Hippocampal formation (tissue), 2 donors: ENCODE measurements around the gene ENTREP3.

Source experiments
- DNase-seq, 2 donors: peaks; one replicate each; lab custom pipeline; 2025; lab: John Stamatoyannopoulos, UW

Gene ENTREP3

DNA sequence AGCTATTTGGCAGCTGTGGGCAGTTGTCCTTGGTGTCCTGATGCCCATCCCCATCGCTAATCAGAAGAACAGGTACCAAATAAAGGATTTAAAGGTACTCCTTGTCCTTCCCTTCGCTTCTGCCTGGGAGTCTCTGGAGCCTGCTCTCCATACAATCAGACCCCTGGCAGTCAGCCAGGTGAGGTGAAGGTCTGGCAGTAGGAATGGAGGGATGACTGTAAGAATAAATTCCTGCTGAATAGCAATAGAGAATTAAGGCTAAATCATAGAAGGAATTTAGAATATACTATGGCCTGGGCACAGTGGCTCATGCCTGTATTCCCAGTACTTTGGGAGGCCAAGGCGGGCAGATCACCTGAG, 56.8 kb downstream of the ENTREP3 start:
- DNase-seq, result no peak

DNA sequence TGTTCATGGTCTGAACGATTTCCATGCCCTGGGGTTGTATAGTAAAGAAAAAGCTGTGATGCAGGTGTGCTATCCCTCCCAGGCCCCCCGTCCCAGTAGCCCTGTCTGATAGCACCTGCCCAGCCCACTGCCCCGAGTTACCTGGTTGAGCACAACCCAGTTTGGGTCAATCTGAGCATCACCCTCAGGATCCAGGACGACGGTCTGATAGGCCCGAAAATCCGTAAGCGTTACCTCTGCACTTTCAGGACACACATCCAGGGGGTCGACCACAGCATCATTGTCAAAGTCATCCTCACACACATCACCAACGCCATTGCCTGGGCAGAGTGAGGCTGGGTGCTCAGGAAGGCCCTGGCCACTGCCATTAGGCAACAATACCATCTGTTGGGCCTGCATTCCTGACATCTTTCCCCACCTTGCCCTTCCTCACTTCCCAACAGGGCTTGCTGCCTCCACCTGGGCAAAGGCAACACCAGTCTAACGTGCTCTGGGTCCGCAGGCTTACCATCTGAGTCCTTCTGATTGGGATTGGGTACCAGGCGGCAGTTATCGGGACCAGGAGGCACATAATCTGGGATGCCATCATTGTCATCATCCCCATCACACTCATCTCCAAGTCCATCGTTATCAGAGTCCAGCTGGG, 57.3 kb downstream of the ENTREP3 start:
- DNase-seq, result no peak
